Left renal pelvis (tissue), 4 donors: ENCODE measurements around the gene ADAMTS20. TPM values are rescaled to one million over a fixed set of nuclear protein-coding genes. Genes with fewer than 3 reads are reported as not detected.

Experiments used
- DNase-seq, 4 donors: peaks; one replicate each; pipeline ENCODE4 v3.0.0-alpha.2; 2013; ENCODE audit warnings: low read depth in 4 of 4, low spot score in 3 of 4
- polyA plus RNA-seq, 4 donors: library from polyadenylated mRNA; unstranded; fragments of 120-200 nt; gene quantifications; one replicate each; pipeline ENCODE4 v1.2.1, GENCODE V29; 2013; ENCODE audit not compliant: insufficient read length in 4 of 4

ADAMTS20 gene
- polyA plus RNA-seq, 4 donors, result 0.35 to 0.99 (median 0.75) TPM

DNA sequence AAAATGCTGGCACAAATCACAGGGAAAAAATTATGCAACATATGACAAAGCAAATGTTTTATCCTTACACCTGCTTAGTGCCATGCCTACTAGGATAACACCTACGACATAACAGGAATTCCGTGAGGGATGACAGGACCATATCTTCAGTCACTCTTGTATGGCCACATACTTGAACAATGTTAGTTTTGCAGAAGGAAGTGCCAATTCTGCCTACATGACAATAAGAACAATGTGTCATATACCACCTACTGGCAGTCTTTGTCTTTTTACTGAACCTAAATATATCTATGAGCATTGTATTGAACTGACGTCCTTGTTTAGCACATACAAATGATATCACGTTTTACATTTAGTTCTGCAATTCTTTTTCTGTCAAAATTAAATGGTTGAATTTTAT lies 234.0 kb downstream of the ADAMTS20 start:
- no peak for DNase-seq

DNA sequence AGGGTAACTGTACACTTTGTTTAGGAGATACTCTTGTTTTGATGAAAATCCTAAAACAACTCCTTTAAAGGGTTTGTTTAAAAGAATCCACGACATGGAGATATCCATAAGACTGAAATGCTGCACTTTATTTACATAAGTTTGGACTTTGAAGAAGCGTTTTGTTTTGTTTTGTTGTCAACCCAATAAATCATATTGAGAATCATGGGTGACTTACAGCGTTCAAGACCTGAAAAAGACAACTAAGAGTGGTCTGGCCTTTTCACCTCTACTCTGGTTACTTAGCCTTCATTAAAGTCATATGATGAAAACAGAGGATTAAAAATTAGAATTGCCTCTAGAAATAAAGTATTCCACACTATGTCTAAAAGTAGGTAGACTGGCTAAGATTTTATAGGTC lies 234.8 kb downstream of the ADAMTS20 start:
- DNase-seq, result no peak

DNA sequence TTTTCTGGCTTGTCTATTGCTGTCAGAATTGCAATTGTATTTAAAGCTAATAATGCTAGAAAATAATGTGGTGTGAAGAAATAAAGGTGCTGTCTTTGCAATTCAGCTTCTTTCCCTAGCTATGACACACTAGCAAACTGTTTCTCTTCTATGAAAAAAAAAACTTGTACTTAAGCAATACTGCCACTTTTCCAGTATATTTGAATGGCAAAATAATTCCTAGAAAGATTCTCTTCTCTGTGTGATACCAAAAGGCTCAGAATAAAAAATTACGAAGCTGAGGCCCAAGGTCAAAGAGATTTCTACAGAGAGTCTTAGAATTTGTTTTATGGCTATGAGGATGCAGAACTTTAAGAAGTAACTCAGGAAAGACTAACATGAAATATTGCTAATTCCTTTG lies 235.5 kb downstream of the ADAMTS20 start:
- DNase-seq, result no peak

DNA sequence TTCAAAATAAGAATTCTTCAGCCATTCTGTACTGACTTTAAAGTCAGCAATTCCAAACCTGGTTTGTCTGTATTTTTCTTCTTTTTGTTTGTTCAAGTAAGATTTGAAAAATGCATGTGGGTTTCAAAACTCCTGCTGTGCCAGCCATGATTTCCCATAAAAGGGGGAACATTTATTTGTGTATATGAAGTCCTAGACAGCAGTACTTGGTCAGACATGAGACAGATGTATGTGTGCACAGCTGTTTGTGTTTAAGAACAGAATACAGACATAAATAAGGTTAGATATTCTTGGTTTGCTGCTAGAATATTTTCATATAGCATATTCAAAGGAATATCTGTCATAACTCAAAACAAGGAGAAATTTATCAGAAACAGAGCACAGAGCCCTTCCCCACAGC lies 236.0 kb downstream of the ADAMTS20 start:
- DNase-seq, result no peak

DNA sequence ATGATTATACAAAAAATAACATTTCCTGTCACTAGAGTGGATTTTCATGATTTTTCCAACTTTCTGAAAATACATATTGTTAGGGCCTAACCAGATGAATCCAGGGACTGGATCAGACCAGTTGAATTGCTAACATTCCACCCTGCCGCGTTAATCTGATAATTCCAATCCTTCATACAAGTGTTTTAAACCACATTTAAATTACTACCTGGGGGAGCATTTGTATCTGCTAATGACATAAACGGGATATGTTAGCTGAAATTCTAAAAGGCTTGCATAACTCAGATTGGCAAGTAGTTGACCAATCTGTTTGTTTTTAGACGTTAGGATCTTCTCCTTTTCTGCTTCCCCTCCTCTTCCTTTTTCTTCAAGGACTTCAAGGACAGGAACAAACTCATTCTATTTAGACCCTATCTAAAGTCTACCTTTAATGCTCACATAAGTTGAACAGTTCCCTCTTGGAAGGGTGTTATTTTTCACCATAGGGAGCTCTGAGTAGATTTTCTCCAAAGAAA lies 239.0 kb downstream of the ADAMTS20 start:
- DNase-seq, result no peak

DNA sequence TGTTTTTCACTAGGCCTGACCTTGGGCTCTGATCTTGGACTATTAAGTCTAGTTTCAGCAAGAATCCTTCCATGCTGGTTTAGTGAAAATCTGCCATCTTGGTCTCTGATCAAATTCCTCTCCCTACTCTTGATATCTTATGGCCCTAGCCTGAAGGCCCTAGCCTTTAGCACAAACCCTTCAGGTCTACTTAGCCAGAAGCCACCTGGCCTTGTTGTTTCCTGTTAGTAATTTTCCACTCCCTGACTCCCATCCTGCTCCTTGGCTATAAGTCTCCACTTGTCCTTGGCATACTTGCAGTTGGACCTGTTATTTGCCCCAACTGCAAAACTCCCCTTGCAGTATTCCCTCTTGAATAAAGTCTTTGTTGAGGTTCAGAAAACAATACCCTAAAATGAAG lies 241.4 kb downstream of the ADAMTS20 start:
- no peak for DNase-seq

DNA sequence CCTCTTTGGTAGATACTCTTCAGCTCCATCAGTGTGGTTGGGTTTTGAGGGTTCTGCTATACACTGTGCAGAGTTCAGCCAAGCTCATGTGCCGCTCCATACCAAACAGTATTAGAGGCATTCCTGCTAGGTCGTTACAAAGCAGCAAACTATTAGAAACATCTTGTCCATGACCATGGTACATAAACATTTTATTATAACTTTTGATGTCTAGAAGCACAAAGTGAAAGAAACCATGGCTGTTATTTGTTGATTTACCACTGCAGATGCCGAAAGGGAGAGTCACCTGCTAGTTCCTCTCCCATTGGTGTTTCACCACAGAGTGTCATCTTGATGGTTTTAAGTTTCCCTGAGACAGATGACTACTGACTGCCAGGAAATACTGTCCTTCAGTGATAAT lies 242.0 kb downstream of the ADAMTS20 start:
- no peak for DNase-seq

DNA sequence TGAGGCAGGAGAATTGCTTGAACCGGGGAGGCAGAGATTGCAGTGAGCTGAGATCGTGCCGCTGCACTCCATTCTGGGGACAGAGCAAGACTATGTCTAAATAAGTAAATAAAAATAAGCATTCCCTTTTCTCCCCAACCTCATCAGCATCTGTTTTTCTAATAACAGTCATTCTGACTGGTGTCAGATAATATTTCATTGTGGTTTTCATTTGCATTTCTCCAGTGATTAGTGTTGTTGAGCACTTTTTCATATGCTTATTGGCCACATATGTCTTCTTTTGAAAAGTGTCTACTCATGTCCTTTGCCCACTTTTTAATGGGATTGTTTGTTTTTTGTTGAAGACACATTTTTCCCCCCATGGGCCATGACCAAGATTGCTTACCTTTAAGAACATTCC lies 243.2 kb downstream of the ADAMTS20 start:
- no peak for DNase-seq

DNA sequence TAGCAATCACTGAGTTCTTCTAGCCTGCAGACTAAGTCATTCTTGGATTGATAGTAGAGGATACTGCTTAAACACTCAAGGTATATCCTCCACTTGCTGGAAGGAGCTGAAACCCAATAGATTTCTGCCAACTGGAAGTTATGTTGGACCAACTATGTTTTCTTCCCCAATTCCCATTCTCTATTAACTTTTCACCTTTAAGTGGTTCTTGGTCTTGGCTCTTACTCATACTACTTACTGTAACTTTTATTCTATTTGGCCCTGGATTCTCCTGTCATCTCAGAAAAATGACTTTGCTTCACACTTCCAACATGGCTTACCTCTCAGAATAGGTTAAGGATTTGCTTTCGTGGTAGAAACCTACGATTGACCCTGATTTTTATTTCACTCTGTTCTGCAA lies 244.9 kb downstream of the ADAMTS20 start:
- DNase-seq, result no peak

DNA sequence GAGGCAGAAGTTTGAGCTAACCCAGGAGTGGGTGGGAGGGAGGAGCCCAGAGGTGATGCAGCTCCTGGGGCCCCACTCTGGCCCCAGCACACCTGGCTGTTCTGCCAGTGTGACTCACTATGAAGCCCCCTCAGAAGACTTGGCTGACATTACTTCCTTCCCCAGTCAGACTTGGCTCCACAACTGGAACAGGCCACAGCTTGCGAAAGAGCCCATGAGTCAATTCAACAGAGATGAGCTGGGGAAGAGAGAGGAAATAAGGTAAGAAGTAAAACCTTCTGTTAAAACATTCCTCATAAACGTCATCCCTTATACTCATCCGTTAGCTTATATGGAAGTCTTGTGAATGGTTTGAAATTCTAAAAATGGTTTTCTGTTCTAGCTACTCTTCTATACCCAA lies 245.9 kb downstream of the ADAMTS20 start:
- DNase-seq, result no peak

DNA sequence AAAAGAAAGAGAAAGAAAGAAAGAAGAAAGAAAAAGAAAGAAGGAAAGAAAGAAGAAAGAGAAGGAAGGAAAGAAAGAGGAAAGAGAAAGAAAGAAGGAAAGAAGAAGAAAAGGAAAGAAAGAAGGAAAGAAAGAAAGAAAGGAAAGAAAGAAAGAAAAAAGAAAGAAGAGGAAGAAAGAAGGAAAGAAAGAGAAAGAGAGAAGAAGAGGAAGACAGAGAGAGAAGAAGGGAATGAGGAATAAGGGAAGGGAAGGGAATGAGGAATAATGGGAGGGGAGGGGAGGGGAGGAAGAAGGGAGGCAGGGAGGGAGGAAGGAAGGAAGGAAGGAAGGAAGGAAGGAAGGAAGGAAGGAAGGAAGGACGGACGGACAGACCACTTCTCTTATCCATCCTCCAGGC lies 246.9 kb downstream of the ADAMTS20 start:
- DNase-seq, result no peak

Other genes starting within 250 kb of the ADAMTS20 start
- gene PUS7L, start 206.6 kb upstream of the ADAMTS20 start, polyA plus RNA-seq, result 10 to 100 TPM; 11.8 to 15.9 (median 13.0) TPM
- gene IRAK4, start 206.7 kb upstream of the ADAMTS20 start, polyA plus RNA-seq, result 10 to 100 TPM; 10.4 to 18.5 (median 16.4) TPM